Endometrial microvascular endothelial cells (primary cell): Measurements from ENCODE around the gene UBE2I. TPM values are rescaled to one million over a fixed set of nuclear protein-coding genes. Genes with fewer than 3 reads are reported as not detected.
"Not testable (repeated sequence)": the region's sequence is repeated elsewhere in the genome, so short reads cannot be mapped to it uniquely, and the experiment has no call there.

ENCODE experiments used
- in situ Hi-C: cut with HindIII; loops from 2 replicates; pipeline ENCODE4 v1.10.0; 2017; ENCODE audit warnings: low sequenced_read_pairs, low pct_unique_long_range_greater_than_20kb; ENCODE audit errors: inconsistent ontology term
- total RNA-seq: library from RNA; depleted of rRNA; stranded (reverse); fragments of >200 nt; gene quantifications from one replicate; pipeline ENCODE4 v1.2.3, GENCODE V29; 2015; ENCODE audit errors: inconsistent ontology term

Gene UBE2I
- total RNA-seq, 1 donor from 2014 or later: 62.4 TPM

GRCh38 chr16:1322407-1322806 lies 13.0 kb downstream of the UBE2I start:
- in situ Hi-C loops: no loop called here

DNA sequence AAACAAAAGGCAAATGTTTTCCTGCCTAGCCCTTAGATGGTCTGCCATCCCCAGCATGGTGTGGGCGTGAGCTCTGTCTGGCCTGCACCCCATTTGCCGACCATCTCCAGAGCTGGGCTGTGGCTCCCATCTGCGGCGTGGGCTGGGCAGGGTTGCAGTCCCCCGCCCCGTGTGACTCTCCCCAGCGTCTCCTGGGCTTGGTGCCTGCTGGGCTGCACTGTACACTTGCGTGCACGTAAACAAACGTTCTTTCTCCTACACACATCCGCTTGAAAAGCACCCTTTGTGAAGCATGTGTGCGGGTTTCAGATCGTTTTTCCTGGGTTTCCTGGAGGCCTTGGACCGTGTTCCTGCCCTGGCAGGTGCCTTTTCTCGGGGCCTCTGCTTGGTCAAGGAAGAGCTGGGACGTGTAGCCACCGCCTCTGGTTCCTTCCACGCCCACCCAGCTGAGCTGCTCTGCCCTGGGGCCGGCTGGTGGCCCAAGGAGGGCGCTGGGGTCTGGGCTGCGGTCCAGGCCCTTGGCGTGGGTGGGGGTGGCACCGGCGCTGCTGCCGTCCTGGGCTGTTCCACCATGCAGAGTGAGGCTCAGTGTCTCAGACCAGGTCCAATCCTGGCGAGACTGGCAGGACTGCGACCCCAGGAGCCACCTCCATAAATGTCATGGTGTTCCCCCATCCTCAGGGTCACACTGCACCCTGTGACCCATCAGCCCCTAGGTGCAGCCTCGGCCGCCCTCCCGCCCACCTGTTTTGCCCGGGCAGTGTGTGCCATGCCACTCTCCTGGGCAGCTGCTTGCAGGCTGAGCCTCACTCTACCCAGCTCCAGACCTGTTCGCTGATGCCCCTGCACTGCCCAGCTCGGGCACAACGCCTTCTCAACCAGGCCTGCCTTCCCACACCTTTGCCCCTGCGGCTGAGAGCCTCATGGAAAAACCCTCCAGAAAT lies 14.1 kb downstream of the UBE2I start:
- in situ Hi-C loops: no loop called here

- in situ Hi-C loops: no loop called here
Observed at GRCh38 chr16:1324286-1324826, 14.9 kb downstream of the UBE2I start.

DNA sequence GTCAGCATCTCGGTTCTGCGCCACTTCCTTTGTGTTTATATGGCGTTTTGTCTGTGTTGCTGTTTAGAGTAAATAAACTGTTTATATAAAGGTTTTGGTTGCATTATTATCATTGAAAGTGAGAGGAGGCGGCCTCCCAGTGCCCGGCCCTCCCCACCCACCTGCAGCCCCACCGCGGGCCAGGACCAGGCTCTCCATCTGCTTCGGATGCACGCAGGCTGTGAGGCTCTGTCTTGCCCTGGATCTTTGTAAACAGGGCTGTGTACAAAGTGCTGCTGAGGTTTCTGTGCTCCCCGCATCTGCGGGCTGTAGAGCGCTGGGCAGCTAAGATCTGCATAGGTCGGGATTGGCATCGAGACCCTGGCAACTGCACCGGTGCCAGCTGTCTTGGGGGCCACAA lies 15.8 kb downstream of the UBE2I start:
- in situ Hi-C loops: no loop called here

GRCh38 chr16:1325673-1326371 lies 16.4 kb downstream of the UBE2I start:
- in situ Hi-C loops: no loop called here

GRCh38 chr16:1326391-1326790 lies 17.0 kb downstream of the UBE2I start:
- in situ Hi-C loops: no loop called here

DNA sequence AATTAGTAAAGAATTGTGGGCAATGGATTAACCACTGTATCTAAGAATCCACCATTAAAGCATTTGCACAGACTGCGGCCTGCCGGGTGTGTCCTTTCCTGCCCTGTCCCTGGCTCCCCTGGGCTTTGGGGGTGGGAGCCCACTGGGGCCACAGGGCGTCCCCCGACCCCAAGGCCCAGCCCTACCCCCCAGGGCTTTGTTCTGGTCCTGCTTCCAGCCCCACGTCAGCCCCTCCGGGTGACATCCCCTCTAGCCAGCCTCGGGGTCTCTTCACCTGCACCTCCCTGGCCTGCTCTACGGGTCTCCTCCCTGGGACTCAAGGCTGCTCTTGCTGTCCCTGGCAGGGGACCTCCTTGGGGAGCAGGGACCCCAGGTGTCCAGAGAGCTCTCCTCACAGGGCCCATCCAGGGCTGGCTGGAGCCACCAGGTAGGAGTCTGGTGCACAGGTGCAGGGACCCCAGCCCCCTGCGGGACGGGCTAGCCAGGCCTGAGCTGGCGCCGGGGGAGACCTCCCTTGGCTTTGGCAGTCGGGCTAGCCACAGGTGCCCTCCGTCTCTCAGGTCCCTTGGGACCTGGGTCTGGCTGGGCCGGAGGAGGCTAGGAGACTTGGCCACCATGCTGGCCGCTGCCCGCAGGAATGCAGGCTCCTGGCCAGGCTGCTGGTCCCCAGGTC lies 17.6 kb downstream of the UBE2I start:
- in situ Hi-C loops: no loop called here

DNA sequence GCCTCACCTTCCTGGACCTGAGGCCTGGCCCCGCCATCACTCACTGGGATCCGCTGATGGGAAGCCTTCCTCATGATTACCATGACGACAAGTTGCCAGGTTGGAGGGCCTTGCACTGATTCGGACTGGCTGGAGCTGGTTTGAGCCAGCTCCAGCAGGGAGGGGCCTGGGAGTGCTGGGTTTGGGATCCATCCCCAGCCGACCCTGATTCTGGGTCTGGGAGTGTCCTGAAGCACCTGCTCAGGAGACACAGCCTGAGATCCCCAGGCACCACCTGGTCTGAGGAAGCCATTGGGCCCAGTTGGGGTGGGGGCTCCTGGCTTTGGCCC lies 18.1 kb downstream of the UBE2I start:
- in situ Hi-C loops: no loop called here

- in situ Hi-C loops: not testable (repeated sequence)
Observed at GRCh38 chr16:1328136-1328535, 18.7 kb downstream of the UBE2I start.

- in situ Hi-C loops: not testable (repeated sequence)
Observed at GRCh38 chr16:1328961-1329360, 19.5 kb downstream of the UBE2I start.

DNA sequence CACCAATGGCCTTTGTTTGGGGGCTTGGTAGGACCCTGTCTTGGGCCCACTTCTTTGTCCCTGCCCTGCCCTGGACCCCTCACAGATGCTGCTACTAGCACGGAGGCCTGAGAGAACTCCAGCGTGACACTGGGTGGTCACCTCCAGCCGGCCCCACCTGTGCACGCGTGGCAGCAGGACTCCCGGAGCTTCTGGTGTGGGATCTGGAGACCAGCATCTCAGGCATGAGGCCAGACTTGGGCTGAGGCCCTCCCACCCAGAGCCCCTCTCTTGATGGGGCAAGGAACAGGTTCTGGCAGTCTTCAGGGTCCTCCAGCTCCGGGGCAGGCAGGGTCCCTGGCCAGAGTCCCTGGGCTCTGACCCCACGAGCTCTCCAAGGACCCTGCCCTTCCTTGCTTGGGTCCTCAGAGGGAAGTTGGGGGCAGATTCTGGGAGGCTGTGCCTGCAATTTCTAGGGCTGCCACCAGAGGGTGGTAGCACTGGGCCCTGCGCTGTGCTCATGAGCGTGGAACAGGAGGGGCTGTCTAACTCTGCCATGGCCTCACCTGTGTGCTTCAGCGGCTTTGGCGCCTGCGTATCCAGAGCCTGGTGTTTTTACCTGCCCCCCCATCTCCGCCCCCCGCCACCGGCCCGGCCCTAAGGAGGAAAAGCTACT lies 21.0 kb downstream of the UBE2I start:
- in situ Hi-C loops: no loop called here

GRCh38 chr16:1330931-1331711 lies 21.7 kb downstream of the UBE2I start:
- in situ Hi-C loops: no loop called here

GRCh38 chr16:1331712-1332617 lies 22.5 kb downstream of the UBE2I start:
- in situ Hi-C loops: no loop called here

DNA sequence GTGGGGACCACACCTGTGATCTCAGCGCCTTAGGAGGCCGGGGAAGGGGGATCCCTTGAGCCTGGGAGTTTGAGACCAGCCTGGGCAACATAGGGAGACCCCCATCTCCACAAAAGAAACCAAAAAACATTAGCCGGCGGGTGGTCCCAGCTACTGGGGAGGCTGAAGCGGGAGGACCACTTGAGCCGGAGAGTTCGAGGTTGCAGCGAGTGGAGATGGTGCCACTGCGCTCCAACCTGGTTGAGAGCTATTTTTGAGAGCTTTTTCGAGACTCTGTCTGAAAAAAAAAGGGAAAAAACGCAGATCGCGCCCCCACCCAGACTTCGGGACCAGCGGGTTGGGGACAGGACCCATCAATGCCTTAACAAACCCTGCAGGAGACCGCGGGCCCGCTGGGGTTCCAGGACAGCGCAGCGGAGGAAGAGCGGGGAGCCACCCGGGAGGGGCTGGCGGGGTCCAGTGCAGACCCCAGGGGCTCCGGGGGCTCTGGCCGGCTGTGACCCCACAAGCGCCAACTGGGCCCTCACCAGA lies 23.2 kb downstream of the UBE2I start:
- in situ Hi-C loops: no loop called here

DNA sequence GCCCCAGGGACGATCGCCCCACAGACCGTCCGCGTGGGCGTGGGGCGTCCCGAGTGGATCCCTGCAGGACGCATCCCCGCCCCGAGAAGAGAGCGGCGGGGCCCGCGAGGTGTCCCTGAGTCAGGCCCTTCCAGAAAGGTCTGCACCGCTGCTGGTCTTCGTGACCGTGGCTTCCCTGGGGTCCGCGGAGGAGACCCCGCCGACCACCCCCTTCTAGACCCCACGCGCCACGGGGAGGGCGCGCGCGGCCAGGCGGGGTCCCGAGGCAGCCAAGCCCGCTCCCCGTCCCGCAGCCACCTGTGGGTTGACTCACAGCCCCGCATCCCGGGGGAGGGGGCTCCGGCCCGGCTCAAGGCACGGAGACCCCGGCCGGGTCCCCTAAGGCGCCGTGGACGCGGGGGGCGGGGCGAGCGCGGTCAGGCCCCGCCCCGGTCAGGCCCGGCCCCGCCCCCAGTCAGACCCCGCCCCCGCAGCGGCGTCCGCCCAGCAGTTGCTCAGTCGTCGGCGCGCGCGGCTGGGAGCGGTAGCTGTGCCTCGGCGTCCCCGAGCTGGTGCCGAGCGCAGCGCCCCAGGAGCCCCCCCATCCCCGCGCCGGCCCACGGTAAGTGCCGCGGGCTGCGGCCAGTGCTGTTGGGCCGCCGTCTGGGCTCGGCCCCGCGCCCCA lies 23.8 kb downstream of the UBE2I start, which contains the start of gene BAIAP3:
Gene BAIAP3 (plus strand): TSS at position 497 of the 664 bp plus-strand sequence. CDS start 4,905 bp downstream, outside the sequence.
- in situ Hi-C loops: no loop called here

GRCh38 chr16:1333854-1334700 lies 24.6 kb downstream of the UBE2I start:
- in situ Hi-C loops: no loop called here
